Keratinocyte (primary cell): ENCODE results near the gene CREB3L1.

Experiments used
- EZH2 ChIP-seq: IDR thresholded peaks from one replicate; pipeline ENCODE4 v1.6.1; 2012; ENCODE audit warnings: inconsistent platforms, mild to moderate bottlenecking, low read length, moderate library complexity
- TF ChIP-seq, protein P1 (sequence below), 3 experiments: IDR thresholded peaks in 1 of 3; conservative IDR thresholded peaks in 1 of 3; optimal IDR thresholded peaks in 1 of 3; 2 replicates in 2 of 3; 3 replicates in 1 of 3; pipeline versions ENCODE3 to v1.5.1; 2011; ENCODE audit warnings: low read length in 3 of 3, mild to moderate bottlenecking in 3 of 3, moderate library complexity in 2 of 3, control low read depth in 1 of 3, inconsistent platforms in 1 of 3; ENCODE audit not compliant: insufficient read depth in 2 of 3; ENCODE audit errors: extremely low read depth in 1 of 3

DNA sequence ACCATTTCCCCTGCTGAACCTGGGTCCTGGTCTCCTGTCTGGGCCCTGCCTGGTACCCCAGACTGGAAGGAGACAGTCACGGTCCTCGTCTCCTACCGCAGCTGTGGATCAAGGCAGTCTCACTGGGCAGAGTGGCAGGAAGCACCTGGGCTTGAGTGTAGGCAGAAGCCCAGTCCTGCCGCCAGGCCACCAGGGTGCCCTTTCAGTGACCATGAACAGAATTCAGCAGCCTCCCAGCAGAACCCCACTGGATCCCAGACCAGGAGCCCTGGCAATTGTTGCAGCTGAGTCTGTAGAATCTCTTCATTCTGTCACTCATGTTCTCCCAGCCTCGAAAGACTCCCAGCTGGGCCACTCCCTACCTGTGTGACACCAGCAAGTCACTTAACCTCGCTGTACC, 25.5 kb upstream of the CREB3L1 start:
- TF ChIP-seq EZH2, result no peak
- TF ChIP-seq, protein P1, sequence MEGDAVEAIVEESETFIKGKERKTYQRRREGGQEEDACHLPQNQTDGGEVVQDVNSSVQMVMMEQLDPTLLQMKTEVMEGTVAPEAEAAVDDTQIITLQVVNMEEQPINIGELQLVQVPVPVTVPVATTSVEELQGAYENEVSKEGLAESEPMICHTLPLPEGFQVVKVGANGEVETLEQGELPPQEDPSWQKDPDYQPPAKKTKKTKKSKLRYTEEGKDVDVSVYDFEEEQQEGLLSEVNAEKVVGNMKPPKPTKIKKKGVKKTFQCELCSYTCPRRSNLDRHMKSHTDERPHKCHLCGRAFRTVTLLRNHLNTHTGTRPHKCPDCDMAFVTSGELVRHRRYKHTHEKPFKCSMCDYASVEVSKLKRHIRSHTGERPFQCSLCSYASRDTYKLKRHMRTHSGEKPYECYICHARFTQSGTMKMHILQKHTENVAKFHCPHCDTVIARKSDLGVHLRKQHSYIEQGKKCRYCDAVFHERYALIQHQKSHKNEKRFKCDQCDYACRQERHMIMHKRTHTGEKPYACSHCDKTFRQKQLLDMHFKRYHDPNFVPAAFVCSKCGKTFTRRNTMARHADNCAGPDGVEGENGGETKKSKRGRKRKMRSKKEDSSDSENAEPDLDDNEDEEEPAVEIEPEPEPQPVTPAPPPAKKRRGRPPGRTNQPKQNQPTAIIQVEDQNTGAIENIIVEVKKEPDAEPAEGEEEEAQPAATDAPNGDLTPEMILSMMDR (optimal IDR thresholded peaks at IDR 0.05 in 1 of 3, IDR thresholded peaks at IDR 0.05 in 1 of 3, conservative IDR thresholded peaks at IDR 0.05 in 1 of 3; ENCODE audit: extremely low read depth in 1 of 3, insufficient read depth in 2 of 3, low read length in 3 of 3), result no peak
